GM10266 (cell line): ENCODE data around the gene ADCY10.

Experiments
- DNase-seq: peaks from one replicate; pipeline ENCODE4 v3.0.0; 2012; ENCODE audit errors: extremely low spot score
- TF ChIP-seq, protein P1 (sequence below): IDR thresholded peaks from 2 replicates; pipeline ENCODE4 v1.5.1; 2012; ENCODE audit warnings: mild to moderate bottlenecking, low read depth; ENCODE audit not compliant: control insufficient read depth, insufficient read depth; ENCODE audit errors: missing control alignments

Gene ADCY10

DNA sequence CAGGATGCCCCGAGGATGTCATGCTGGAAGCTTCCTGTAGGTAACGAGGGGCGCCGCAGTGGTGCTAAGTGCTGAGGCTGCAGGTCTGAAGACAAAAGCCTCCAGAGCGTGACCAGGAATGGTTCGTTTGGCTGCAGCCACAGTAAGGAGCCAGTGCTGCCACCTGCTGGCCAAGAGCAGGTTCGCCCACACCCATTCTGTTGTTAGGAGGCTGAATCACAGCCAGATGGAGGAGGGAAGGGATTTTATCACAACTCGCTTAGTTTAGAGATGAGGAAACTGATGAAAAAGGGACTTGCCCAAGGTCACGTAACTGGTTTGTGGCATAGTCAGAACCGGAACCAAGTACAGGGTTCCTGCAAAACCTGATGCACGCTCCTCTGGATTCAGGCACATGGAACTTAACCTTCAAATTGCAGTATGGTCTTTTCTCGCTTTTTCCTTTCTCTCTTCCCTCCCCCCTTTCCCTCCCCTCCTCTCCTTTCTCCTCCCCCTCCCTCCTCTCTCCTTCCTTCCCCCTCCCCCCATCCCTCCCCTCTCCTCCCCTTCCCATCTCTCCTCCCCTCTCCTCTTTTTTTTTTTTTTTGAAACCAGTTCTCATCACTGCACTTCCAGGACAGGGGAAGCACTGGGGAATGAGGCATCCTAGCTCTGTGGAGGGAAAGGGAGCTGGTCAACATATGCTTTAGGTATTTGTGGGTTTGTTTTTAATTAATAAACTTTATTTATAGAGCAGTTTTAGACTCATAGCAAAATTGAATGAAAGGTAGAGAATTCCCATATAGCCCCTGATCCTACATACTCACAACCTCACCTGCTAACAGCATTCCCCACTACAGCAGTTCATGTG is 110.4 kb downstream of the ADCY10 start:
- TF ChIP-seq, protein P1, sequence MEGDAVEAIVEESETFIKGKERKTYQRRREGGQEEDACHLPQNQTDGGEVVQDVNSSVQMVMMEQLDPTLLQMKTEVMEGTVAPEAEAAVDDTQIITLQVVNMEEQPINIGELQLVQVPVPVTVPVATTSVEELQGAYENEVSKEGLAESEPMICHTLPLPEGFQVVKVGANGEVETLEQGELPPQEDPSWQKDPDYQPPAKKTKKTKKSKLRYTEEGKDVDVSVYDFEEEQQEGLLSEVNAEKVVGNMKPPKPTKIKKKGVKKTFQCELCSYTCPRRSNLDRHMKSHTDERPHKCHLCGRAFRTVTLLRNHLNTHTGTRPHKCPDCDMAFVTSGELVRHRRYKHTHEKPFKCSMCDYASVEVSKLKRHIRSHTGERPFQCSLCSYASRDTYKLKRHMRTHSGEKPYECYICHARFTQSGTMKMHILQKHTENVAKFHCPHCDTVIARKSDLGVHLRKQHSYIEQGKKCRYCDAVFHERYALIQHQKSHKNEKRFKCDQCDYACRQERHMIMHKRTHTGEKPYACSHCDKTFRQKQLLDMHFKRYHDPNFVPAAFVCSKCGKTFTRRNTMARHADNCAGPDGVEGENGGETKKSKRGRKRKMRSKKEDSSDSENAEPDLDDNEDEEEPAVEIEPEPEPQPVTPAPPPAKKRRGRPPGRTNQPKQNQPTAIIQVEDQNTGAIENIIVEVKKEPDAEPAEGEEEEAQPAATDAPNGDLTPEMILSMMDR: peak; percentile 97
- DNase-seq: peak; percentile 91

DNA sequence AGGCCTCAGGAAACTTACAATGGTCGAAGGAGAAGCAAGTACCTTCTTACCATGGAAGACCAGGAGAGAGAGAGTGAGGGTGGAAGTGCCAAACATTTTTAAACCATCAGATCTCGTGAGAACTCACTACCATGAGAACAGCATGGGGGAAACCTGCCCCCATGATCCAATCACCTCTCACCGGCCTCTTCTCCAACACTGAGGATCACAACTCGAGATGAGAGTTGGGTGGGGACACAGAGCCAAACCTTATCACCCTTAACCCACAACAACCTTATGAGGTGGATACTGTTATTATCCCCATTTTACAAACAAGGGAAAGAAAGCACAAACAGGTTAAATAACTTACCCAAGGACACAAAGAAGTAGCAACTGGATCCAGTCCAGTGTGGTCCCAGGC is 111.7 kb downstream of the ADCY10 start:
- no peak for DNase-seq
- TF ChIP-seq, protein P1: no peak

DNA sequence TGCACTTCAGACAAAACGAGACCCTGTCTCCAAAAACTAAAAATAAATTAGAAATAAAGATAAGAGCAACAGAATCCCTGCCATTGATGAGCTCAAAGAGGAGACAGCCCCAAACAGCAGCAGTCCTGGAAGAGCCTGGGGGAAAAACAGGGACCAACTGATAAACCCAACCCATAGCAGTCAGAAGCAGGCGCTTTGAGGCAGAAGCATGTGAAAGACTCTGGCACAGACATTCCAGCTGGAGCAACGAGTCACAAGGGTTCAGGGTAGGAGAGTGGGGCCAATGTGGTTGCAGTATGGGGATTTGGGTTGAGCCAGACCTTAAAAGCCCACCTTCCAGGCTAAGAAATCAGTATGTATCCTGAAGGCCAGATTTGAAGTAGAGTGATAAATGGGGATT is 113.7 kb downstream of the ADCY10 start:
- DNase-seq: no peak
- TF ChIP-seq, protein P1: no peak

DNA sequence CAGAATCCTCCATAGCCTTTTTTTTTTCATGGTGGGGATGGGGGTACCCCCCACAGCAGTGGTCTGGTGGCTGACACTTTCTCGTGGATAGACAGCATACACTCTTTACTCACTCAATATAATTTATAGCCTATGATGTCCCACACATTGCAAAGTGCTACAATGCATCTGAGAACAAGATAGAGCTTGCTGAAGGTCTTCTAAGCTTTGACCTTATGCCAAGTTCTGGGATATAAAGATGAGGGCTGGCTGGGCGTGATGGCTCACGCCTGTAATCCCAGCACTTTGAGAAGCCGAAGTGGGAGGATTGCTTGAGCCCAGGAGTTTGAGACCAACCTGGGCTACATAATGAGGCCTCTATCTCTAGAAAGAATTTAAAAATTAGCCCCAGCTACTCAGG is 114.2 kb downstream of the ADCY10 start:
- TF ChIP-seq, protein P1: no peak

GRCh38 chr1:167798952-167799351 is 115.0 kb downstream of the ADCY10 start:
- DNase-seq: no peak
- TF ChIP-seq, protein P1: no peak

More for the DNA sequence above, 114.2 kb downstream of the ADCY10 start:
- DNase-seq: no peak

DNA sequence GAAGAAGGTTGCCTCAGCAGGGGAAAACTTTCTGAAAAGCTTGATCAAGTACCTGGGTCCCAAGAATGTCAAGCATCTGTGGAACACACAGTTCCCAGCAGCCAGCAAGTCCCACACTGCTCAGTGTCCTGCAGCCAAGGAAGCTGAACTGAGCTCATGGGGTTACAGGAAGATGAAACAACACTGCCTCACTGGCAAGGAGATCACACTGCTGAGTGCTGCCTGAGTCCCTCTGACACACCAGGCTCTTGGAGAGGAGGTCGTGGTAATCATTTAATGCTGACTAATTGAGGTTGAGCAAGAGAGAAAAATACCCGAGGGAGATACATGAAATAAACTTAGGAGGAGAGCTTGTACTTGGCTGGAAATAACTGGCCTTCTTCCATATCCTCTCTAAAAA is 116.9 kb downstream of the ADCY10 start:
- DNase-seq: no peak
- TF ChIP-seq, protein P1: no peak
